ENCODE measurements around the gene PAX8. TPM values are rescaled to one million over a fixed set of nuclear protein-coding genes. Genes with fewer than 3 reads are reported as not detected.

The PAX8 gene
- total and polyA plus RNA-seq, 2 of the 13 experiments (the other 11 are each of a cell fraction or from before 2014, with no cell fraction given): 1.5 to 8.8 TPM

- TF ChIP-seq MZF1 (CRISPR knock-in tag; IDR thresholded peaks at IDR 0.05; ENCODE audit: borderline replicate concordance) (no peak), ARID5B (CRISPR knock-in tag; IDR thresholded peaks at IDR 0.05) (peak; percentile 77), ZNF251 (CRISPR knock-in tag; IDR thresholded peaks at IDR 0.05) (no peak), ZNF225 (CRISPR knock-in tag; IDR thresholded peaks at IDR 0.05) (no peak), ZNF121 (CRISPR knock-in tag; IDR thresholded peaks at IDR 0.05) (no peak), POGZ (CRISPR knock-in tag; IDR thresholded peaks at IDR 0.05) (0 out of 2 replicates have a peak, but pooled peaks have one; percentile 15), HINFP (CRISPR knock-in tag; IDR thresholded peaks at IDR 0.05; ENCODE audit: low read depth) (no peak), SP2 (CRISPR knock-in tag; IDR thresholded peaks at IDR 0.05) (no peak), KDM1A (CRISPR knock-in tag; IDR thresholded peaks at IDR 0.05) (peak; percentile 8; the same call in 1 of the 2 replicates), NBN (conservative IDR thresholded peaks at IDR 0.05) (no peak), SP1 (IDR thresholded peaks at IDR 0.05) (no peak), SP1 (CRISPR knock-in tag; IDR thresholded peaks at IDR 0.05) (no peak), HOXA7 (CRISPR knock-in tag; IDR thresholded peaks at IDR 0.05) (no peak), HNF4A (CRISPR knock-in tag; IDR thresholded peaks at IDR 0.05) (peak; percentile 55), MBD4 (IDR thresholded peaks at IDR 0.05; ENCODE audit: borderline replicate concordance, low read length) (0 out of 2 replicates have a peak, but pooled peaks have one; percentile 29), THAP11 (CRISPR knock-in tag; IDR thresholded peaks at IDR 0.05) (0 out of 2 replicates have a peak, but pooled peaks have one; percentile 21), ZNF781 (CRISPR knock-in tag; IDR thresholded peaks at IDR 0.05; ENCODE audit: borderline replicate concordance, not compliant biosample characterization) (no peak), IRF2 (CRISPR knock-in tag; IDR thresholded peaks at IDR 0.05) (0 out of 2 replicates have a peak, but pooled peaks have one; percentile 5), ZNF343 (CRISPR knock-in tag; IDR thresholded peaks at IDR 0.05) (no peak), ZNF737 (CRISPR knock-in tag; IDR thresholded peaks at IDR 0.05; ENCODE audit: borderline replicate concordance) (no peak), ARHGAP35 (CRISPR knock-in tag; IDR thresholded peaks at IDR 0.05; ENCODE audit: borderline replicate concordance) (no peak), HES4 (CRISPR knock-in tag; IDR thresholded peaks at IDR 0.05; ENCODE audit: borderline replicate concordance) (no peak), ZSCAN29 (CRISPR knock-in tag; conservative IDR thresholded peaks at IDR 0.05) (no peak), ZNF333 (CRISPR knock-in tag; IDR thresholded peaks at IDR 0.05; ENCODE audit: borderline replicate concordance) (no peak), MTA1 (CRISPR knock-in tag; IDR thresholded peaks at IDR 0.05; ENCODE audit: borderline replicate concordance) (no peak), ZNF12 (CRISPR knock-in tag; IDR thresholded peaks at IDR 0.05) (no peak), TERF1 (CRISPR knock-in tag; IDR thresholded peaks at IDR 0.05) (no peak)
These were observed 112.5 kb downstream of the PAX8 start (continued) for GRCh38 chr2:113166187-113166645.
